Panc1 (cell line): ENCODE results near the gene TMEM212. TPM values are rescaled to one million over a fixed set of nuclear protein-coding genes. Genes with fewer than 3 reads are reported as not detected.
A peak's percentile ranks its signal among the peaks of the same experiment; 100 is the strongest.

ENCODE experiments used
- ATAC-seq: fragments of 200-7000 bp; cut with Tn5 transposase; 2 replicates; pipeline ENCODE4 v1.9.1; 2020; ENCODE audit warnings: mild to moderate bottlenecking, moderate library complexity
- BruUV-seq: library from RNA; stranded (reverse); fragments of 400-500 nt; replicated peaks from 2 replicates; lab custom pipeline; 2021; lab: Mats Ljungman, UMichigan
- CTCF ChIA-PET: fragments of 300-600 bp; sonication (Branson Sonifier 250); formaldehyde crosslinking; loops from one replicate; lab custom pipeline; 2022; ENCODE audit warnings: antibody characterized with exemption; lab: Charles Lee
- POLR2A ChIA-PET: fragments of 300-600 bp; sonication (Branson Sonifier 250); formaldehyde crosslinking; loops from one replicate; lab custom pipeline; 2022; ENCODE audit warnings: antibody characterized with exemption; lab: Charles Lee
- DNase-seq: peaks from one replicate; pipeline ENCODE4 v3.0.0-alpha.2; 2010; ENCODE audit warnings: low read depth, low spot score
- H3K27ac ChIP-seq: 2 replicates; pipeline ENCODE4 v1.5.1; 2011; ENCODE audit warnings: mild to moderate bottlenecking, low read length, inconsistent platforms
- H3K27me3 ChIP-seq: fragments of 200-500 bp; sonication (Bioruptor generic); 2 replicates; pipeline ENCODE4 v1.6.0; 2014; ENCODE audit warnings: low read length, inconsistent platforms; ENCODE audit not compliant: control insufficient read depth, insufficient read depth
- H3K36me3 ChIP-seq: fragments of 200-500 bp; sonication (Bioruptor generic); 2 replicates; pipeline ENCODE4 v1.5.1; 2014; ENCODE audit warnings: inconsistent platforms, mild to moderate bottlenecking, low read length, moderate library complexity; ENCODE audit not compliant: control insufficient read depth, insufficient read depth
- H3K4me1 ChIP-seq: 2 replicates; pipeline ENCODE4 v1.5.1; 2011; ENCODE audit warnings: inconsistent platforms, mild to moderate bottlenecking, low read length, moderate library complexity; ENCODE audit not compliant: control insufficient read depth, insufficient read depth
- H3K4me3 ChIP-seq, 2 experiments: 2 replicates each; pipeline ENCODE4 v1.5.1; 2011 to 2012; ENCODE audit warnings: low read depth in 2 of 2, low read length in 2 of 2, mild to moderate bottlenecking in 2 of 2, inconsistent platforms in 1 of 2, moderate library complexity in 1 of 2
- H3K9me3 ChIP-seq: fragments of 200-500 bp; sonication (Bioruptor generic); 2 replicates; pipeline ENCODE4 v1.5.1; 2014; ENCODE audit warnings: low read depth, mild to moderate bottlenecking, inconsistent platforms, low read length, moderate library complexity; ENCODE audit not compliant: control insufficient read depth, insufficient read depth
- CTCF ChIP-seq: fragments of 450-650 bp; IDR thresholded peaks from 2 replicates; pipeline ENCODE4 v1.5.1; 2017; ENCODE audit warnings: mild to moderate bottlenecking
- POLR2AphosphoS5 ChIP-seq: IDR thresholded peaks from 2 replicates; pipeline ENCODE4 v1.6.1; 2012; ENCODE audit warnings: mild to moderate bottlenecking, low read depth, low read length, moderate library complexity
- REST ChIP-seq, 2 experiments: IDR thresholded peaks; 2 replicates each; pipeline ENCODE4 v1.6.1; 2011 to 2012; ENCODE audit warnings: low read depth in 2 of 2, control low read depth in 1 of 2, low read length in 1 of 2, mild to moderate bottlenecking in 1 of 2, moderate library complexity in 1 of 2; ENCODE audit not compliant: insufficient read depth in 1 of 2
- SIN3A ChIP-seq: IDR thresholded peaks from 2 replicates; pipeline ENCODE4 v1.6.1; 2012; ENCODE audit warnings: low read depth, mild to moderate bottlenecking, low read length, moderate library complexity, borderline replicate concordance; ENCODE audit not compliant: insufficient read depth
- TCF7L2 ChIP-seq: IDR thresholded peaks from 2 replicates; pipeline ENCODE4 v1.6.1; 2011; ENCODE audit warnings: mild to moderate bottlenecking, low read depth, low read length, inconsistent platforms
- in situ Hi-C: cut with HindIII; loops from 2 replicates; pipeline ENCODE4 v1.10.0; 2016; ENCODE audit warnings: low sequenced_read_pairs, low pct_unique_long_range_greater_than_20kb
- intact Hi-C: fragments of 100-400 bp; cut with micrococcal nuclease; formaldehyde crosslinking; loops from one replicate; pipeline ENCODE4 v1.10.0; 2022; ENCODE audit not compliant: unreplicated experiment
- total RNA-seq: library from RNA; stranded (reverse); gene quantifications from one replicate; pipeline ENCODE4 v1.2.1, GENCODE V29; 2021; ENCODE audit not compliant: unreplicated experiment

TMEM212 gene
- total RNA-seq, 1 experiment from 2014 or later: not detected

DNA sequence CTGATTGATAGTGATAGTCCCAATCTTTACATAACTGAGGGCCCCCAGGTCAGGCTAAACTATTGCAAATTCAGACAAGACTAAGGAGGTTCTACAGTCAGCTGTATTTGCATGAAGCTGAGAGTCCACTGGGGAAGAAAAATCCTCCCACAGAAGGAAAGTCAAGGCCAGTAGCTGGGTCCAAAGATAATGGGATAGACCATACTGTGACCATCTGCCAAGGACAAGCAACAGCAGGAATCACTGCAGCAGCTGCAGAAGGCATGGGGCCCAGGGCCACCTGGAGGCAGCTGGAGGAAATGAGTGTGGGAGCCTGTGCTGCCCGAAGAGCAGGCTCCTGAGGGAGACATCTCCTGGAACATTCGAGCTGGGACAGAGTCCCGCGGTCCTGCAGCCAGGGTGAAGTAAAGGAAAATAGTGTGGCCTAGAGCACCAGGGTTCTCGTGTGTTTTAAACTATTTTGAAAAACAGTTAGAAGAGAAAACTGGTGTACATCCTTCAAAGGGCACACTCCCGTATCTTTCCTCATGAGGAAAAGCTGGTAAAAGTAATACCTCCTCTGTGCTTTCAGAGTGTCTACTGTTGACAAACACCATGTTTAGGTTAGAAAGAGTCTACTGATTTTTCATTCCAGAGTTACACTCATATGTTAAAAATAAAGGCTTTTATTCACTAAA, 13.2 kb upstream of the TMEM212 start:
- H3K27ac ChIP-seq: peak overlapping the region; percentile 20; the same call in 1 of the 2 replicates

More for the DNA sequence above, 13.2 kb upstream of the TMEM212 start:
- H3K4me1 ChIP-seq: peaks cover 28% of the 10 kb centered on the region
- ChIA-PET POLR2A (interaction anchor here (0.7 kb wide), 1 partner anchor 140 kb away, joined by 3 read pairs; no protein-coding TSS in a partner anchor), CTCF (interaction anchor here (0.5 to 2.9 kb wide), 9 partner anchors 19 to 352 kb away, joined by 3 to 11 read pairs (median 5); no protein-coding TSS in a partner anchor)
- H3K9me3 ChIP-seq: no peaks in the 10 kb centered on the region
- no TSS peak for BruUV-seq
- no peaks in the 10 kb centered on the region for H3K27me3 ChIP-seq
- peak; percentile 99 for ATAC-seq
- H3K36me3 ChIP-seq: no peaks in the 10 kb centered on the region
- in situ Hi-C loops (no loop called here), intact Hi-C loops (loop anchor here (5.0 to 10.0 kb wide), 3 partner anchors 58 to 645 kb away; no protein-coding TSS in a partner anchor)
- DNase-seq: peak; percentile 69
- no peak overlapping the region for H3K4me3 ChIP-seq
- TF ChIP-seq POLR2AphosphoS5 (peak; percentile 36; the same call in 1 of the 2 replicates), TCF7L2 (no peak), SIN3A (no peak), REST (IDR thresholded peaks at IDR 0.05; ENCODE audit: insufficient read depth in 1 of 2, low read depth in 2 of 2, low read length in 1 of 2) (0 out of 4 replicates have a peak, but pooled peaks of 1 of the 2 experiments have one; percentile 27), CTCF (peak; percentile 95)
